Right cardiac atrium (tissue), 5 donors: ENCODE measurements around the gene METTL4. TPM values are rescaled to one million over a fixed set of nuclear protein-coding genes. Genes with fewer than 3 reads are reported as not detected.

ENCODE experiments used
- ATAC-seq, 2 donors: fragments of 200-7000 bp; cut with Tn5 transposase; one replicate each; pipeline versions ENCODE4 v1.8.0 to v1.9.1; 2020; ENCODE audit warnings: moderate library complexity in 2 of 2, mild to moderate bottlenecking in 1 of 2
- DNase-seq, 3 donors: peaks; one replicate each; pipeline ENCODE4 v3.0.0-alpha.2; 2020
- H3K27ac ChIP-seq: one replicate; pipeline ENCODE4 v1.5.1; 2013; ENCODE audit warnings: mild to moderate bottlenecking, low read length, control low read depth, moderate library complexity
- H3K27me3 ChIP-seq: one replicate; pipeline ENCODE4 v1.6.1; 2013; ENCODE audit not compliant: control insufficient read depth, insufficient read depth
- H3K4me1 ChIP-seq: one replicate; pipeline ENCODE4 v1.6.1; 2013; ENCODE audit warnings: low read length; ENCODE audit not compliant: control insufficient read depth, insufficient read depth
- H3K4me3 ChIP-seq: one replicate; pipeline ENCODE4 v1.5.1; 2013; ENCODE audit warnings: low read length, control low read depth
- H3K9me3 ChIP-seq: one replicate; pipeline ENCODE4 v1.6.1; 2013; ENCODE audit warnings: low read length; ENCODE audit not compliant: control insufficient read depth
- WGBS: extraction: QIAGEN DNeasy Blood & Tissue Kit; methylation state at CpG from one replicate; pipeline ENCODE4 v1.1.7; 2013; 5-methylcytosine and 5-hydroxymethylcytosine counted together
- intact Hi-C, 4 donors: fragments of 100-400 bp; cut with DNase I; formaldehyde crosslinking; loops; one replicate each; pipeline versions ENCODE4 v1.11.0 to v1.14.0; 2022 to 2023
- long read RNA-seq, 4 donors: library from polyadenylated mRNA; unstranded; transcript quantifications; one replicate each; pipeline ENCODE4 v2.0.0, GENCODE V29; 2020 to 2021
- polyA plus RNA-seq: library from polyadenylated mRNA; stranded (reverse); fragments of 200-250 nt; gene quantifications from one replicate; pipeline ENCODE4 v1.2.3, GENCODE V29; 2013
- total RNA-seq, 4 donors: library from RNA; stranded (reverse); fragmentation: NEBNext Ultra II Directional; extraction: Animal tissue kit (Norgen Biotek cat#: 25700); gene quantifications; one replicate each; pipeline ENCODE4 v1.2.1, GENCODE V29; 2021
- donor health status: healthy with polysubstance abuse.
- donor health status: DM: no; HTN: yes; CAD: no.
- donor health status: DM: no; HTN: no; CAD: no.
- donor health status: DM: no; HTN: yes; CAD: no; lungs with severe emphysema.
- donor health status: DM: yes; HTN: yes; CAD: no.

The METTL4 gene
- 10 to 100 TPM in 2 of 4 donors, 1 to 10 TPM in 2; 6.3 to 10.8 (median 9.3) TPM for total RNA-seq
- 5.8 TPM for polyA plus RNA-seq
- long read RNA-seq, donor 1, partial matches to known transcripts, result 0 of 7 reads
- long read RNA-seq, donor 1, other reads (novel, unspliced or antisense), result 0 of 7 reads
- long read RNA-seq, donor 2, partial matches to known transcripts, result 0 of 2 reads
- long read RNA-seq, donor 2, other reads (novel, unspliced or antisense), result 1 of 2 reads
- long read RNA-seq, donor 3, transcript METTL4-203 (9 exons, 2,742 nt), result major isoform, 9 of 22 reads
- long read RNA-seq, donor 3, partial matches to known transcripts, result 7 of 22 reads
- long read RNA-seq, donor 3, other reads (novel, unspliced or antisense), result 2 of 22 reads
- long read RNA-seq, donor 4, partial matches to known transcripts, result 0 of 3 reads
- long read RNA-seq, donor 4, other reads (novel, unspliced or antisense), result 1 of 3 reads

DNA sequence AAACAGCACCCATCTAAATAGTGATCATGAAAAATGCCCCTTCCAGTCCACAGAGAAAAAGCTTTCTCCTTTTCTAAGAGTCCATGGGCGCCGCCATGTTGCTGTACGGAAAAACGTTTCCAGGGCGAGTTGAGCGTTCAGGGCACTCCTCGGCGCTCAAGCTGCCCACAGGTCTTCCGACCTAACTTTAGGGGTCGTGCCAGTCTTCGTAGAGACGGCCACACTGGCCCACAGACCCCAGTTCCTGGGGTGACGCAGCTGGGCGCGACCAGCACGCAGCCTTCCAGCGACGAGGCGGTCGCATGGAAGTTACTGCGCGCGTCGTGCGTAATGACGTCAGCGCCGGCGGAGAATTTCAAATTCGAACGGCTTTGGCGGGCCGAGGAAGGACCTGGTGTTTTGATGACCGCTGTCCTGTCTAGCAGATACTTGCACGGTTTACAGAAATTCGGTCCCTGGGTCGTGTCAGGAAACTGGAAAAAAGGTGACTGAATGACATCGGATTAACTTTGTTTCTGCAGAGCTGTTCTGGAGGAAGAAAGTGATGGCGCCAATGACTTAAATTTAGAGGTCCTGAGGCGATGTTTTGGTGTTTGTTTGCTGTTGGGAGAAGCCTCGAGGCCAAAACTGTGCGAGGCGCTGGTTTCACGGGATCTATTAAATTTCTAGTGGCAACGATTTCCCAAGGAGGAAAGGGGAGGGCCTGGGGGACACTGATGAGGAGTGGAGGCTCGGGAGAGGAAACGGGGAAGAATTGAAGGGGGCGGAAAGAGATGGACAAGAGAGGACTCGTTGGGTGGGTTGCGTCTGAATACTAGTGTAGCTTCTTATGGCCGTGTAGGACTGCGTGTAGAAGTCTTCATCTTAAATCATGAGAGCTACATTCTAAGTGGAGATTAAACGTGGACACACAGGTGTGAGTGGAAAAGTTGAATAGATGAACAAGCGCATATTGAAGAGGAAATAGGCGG, at the start of gene METTL4, which contains the start of gene NDC80:
Gene METTL4, minus strand, starts transcription at position 306 of the 971 bp plus-strand sequence. CDS start 4,289 bp downstream, outside the sequence.
Gene NDC80, plus strand, starts transcription at position 358 of the 971 bp plus-strand sequence. CDS start 1,429 bp downstream, outside the sequence.
- DNase-seq (peak; percentile 86 to 94 (median 93)), ATAC-seq (peak; percentile 95 to 96)
- peak within 1 kb of the TSS; percentile 92 for H3K27ac ChIP-seq
- no peaks in the 10 kb centered on the region for H3K4me1 ChIP-seq
- intact Hi-C loops, result loop anchor here in 2 of 4 donors (5.0 to 10.0 kb wide), 2 partner anchors 83 to 86 kb away; partner anchors contain the start of gene SMCHD1 (in 2 of the 2)
- no peaks in the 10 kb centered on the region for H3K9me3 ChIP-seq
- peak within 1 kb of the TSS; percentile 83 for H3K4me3 ChIP-seq
- under 1% methylated on average over 55 of the region's 55 CpGs for WGBS
- no peaks in the 10 kb centered on the region for H3K27me3 ChIP-seq

DNA sequence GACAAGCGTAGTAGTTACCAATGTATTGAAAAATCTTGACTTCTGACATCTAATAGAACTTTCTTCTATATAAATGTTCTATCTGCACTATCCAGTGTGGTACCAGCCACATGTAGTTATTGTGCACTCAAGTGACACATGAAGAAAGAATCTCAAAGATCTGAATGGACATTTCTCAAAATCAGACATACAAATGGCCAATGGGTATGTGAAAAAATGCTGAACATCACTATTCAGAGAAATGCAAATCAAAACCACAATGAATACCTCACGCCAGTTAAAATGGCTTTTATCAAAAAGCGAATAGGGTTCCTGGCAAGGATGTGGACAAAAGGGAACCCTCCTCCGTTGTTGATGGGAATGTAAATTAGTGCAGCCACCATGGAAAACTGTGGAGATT, 46.7 kb upstream of the METTL4 start:
- H3K4me1 ChIP-seq, result no peaks in the 10 kb centered on the region

GRCh38 chr18:2617401-2617998, 46.2 kb upstream of the METTL4 start:
- Histone ChIP-seq H3K27me3 (no peaks in the 10 kb centered on the region), H3K27ac (no peak overlapping the region), H3K9me3 (no peaks in the 10 kb centered on the region), H3K4me3 (no peak overlapping the region), H3K4me1 (no peaks in the 10 kb centered on the region)
- intact Hi-C loops, result no loop called here
- ATAC-seq (no peak), DNase-seq (no peak)
- 76% methylated on average over 4 of the region's 4 CpGs for WGBS

More for the DNA sequence above, 46.7 kb upstream of the METTL4 start:
- DNase-seq (no peak), ATAC-seq (no peak)
- intact Hi-C loops, result no loop called here
- Histone ChIP-seq H3K9me3 (no peaks in the 10 kb centered on the region), H3K27me3 (no peaks in the 10 kb centered on the region), H3K4me3 (no peak overlapping the region), H3K27ac (no peak overlapping the region)
- WGBS, result 97% methylated on average over 4 of the region's 4 CpGs

DNA sequence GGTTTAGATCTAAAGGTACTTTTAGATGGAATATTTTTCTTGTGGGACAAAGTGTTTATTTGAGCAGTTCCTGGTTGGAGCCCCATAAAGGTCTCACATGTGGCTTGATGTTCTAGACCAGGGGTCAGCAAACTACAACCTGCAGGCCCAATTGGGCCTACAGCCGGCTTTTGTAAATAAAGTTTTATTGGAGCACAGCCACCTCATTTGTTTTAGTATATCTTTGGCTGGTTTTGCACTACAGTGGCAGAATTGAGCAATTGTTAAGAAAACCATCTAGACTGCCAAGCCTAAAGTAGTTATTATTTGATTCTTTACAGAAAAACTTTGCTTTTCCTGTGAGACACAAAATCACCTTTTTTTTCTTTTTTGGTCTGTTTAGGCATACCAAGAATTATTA, 41.7 kb upstream of the METTL4 start:
- Histone ChIP-seq H3K9me3 (no peaks in the 10 kb centered on the region), H3K4me1 (no peaks in the 10 kb centered on the region), H3K4me3 (no peak overlapping the region), H3K27me3 (no peaks in the 10 kb centered on the region), H3K27ac (no peak overlapping the region)
- WGBS, result 95% methylated on average over 1 of the region's 1 CpG
- ATAC-seq, result no peak
- DNase-seq, result no peak
- intact Hi-C loops, result no loop called here

DNA sequence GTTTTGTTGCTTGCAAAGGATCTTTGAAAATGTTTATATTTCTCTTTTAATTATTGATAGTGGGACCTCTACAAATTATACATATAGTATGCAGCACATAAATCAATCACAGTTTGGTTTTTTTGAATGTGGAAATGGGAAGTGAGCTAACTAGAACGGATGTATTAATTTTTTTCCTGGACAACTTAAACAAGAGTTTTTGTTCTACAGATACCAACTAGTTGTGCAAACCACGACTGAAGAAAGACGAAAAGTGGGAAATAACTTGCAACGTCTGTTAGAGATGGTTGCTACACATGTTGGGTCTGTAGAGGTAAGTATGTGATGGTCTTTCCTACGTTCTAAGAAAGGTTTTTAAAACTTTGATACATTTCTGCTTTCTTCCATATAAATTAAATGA, 39.2 kb upstream of the METTL4 start:
- 85% methylated on average over 5 of the region's 5 CpGs for WGBS
- no peak overlapping the region for H3K27ac ChIP-seq
- ATAC-seq (no peak), DNase-seq (no peak)
- H3K4me3 ChIP-seq, result no peak overlapping the region
- H3K4me1 ChIP-seq, result no peaks in the 10 kb centered on the region
- intact Hi-C loops, result no loop called here
- no peaks in the 10 kb centered on the region for H3K9me3 ChIP-seq
- no peaks in the 10 kb centered on the region for H3K27me3 ChIP-seq

GRCh38 chr18:2609604-2610003, 38.3 kb upstream of the METTL4 start:
- intact Hi-C loops, result no loop called here
- Histone ChIP-seq H3K4me1 (no peaks in the 10 kb centered on the region), H3K27ac (no peak overlapping the region), H3K9me3 (no peaks in the 10 kb centered on the region), H3K27me3 (no peaks in the 10 kb centered on the region), H3K4me3 (no peak overlapping the region)
- WGBS, result 98% methylated on average over 2 of the region's 2 CpGs
- DNase-seq (no peak), ATAC-seq (no peak)

DNA sequence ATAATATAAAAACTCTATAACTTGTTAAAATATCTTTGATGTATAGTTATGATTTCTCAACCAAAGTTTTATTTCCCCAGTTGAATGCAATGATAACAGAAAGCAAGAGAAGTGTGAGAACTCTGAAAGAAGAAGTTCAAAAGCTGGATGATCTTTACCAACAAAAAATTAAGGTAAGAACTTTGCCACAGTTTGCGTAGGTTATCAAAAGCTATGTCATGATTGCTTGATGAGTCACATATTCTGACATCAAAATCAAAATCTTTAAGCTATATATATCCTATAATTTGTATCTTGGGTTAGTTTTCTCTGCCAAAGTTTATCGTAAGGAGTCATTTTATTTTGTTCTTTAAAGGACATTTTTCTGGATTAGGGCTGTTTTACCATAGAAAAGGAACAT, 35.0 kb upstream of the METTL4 start:
- Histone ChIP-seq H3K4me1 (no peaks in the 10 kb centered on the region), H3K9me3 (no peaks in the 10 kb centered on the region), H3K27ac (no peak overlapping the region), H3K4me3 (no peak overlapping the region), H3K27me3 (no peaks in the 10 kb centered on the region)
- ATAC-seq, result no peak
- DNase-seq, result no peak
- intact Hi-C loops, result no loop called here
- 73% methylated on average over 2 of the region's 2 CpGs for WGBS

- H3K4me1 ChIP-seq, result no peaks in the 10 kb centered on the region
- no peak for DNase-seq
- no peak overlapping the region for H3K27ac ChIP-seq
- no peak overlapping the region for H3K4me3 ChIP-seq
- intact Hi-C loops, result no loop called here
- no peaks in the 10 kb centered on the region for H3K27me3 ChIP-seq
- ATAC-seq, result no peak
- H3K9me3 ChIP-seq, result no peaks in the 10 kb centered on the region
These were observed 31.5 kb upstream of the METTL4 start for GRCh38 chr18:2602844-2603243.

- no peak overlapping the region for H3K4me3 ChIP-seq
- H3K27ac ChIP-seq, result no peak overlapping the region
- H3K4me1 ChIP-seq, result no peaks in the 10 kb centered on the region
- DNase-seq (no peak), ATAC-seq (no peak)
- intact Hi-C loops, result no loop called here
- WGBS, result 95% methylated on average over 5 of the region's 5 CpGs
- no peaks in the 10 kb centered on the region for H3K9me3 ChIP-seq
- H3K27me3 ChIP-seq, result no peaks in the 10 kb centered on the region
These were observed 26.3 kb upstream of the METTL4 start for GRCh38 chr18:2597639-2598038.

DNA sequence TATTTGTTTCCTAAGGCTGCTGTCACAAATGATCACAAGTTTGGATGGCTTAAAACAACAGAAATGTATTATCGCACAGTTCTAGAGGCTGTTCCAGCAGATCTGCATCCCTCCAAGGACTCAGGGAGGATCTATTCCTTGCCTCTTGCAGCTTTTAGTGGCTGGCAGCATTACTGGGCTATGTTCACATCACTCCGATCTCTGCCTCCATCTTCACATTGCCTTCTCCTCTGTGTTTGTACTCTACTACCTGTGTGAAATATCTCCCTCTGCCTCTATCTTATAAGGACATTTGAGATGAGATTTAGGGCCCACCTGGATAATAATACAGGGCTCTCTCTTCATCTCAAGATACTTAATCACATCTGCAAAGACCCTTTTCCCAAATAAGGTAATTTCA, 19.0 kb upstream of the METTL4 start:
- H3K27me3 ChIP-seq, result no peaks in the 10 kb centered on the region
- intact Hi-C loops, result no loop called here
- peak overlapping the region; percentile 62 for H3K27ac ChIP-seq
- ATAC-seq, result no peak
- H3K4me1 ChIP-seq, result no peaks in the 10 kb centered on the region
- H3K4me3 ChIP-seq, result no peak overlapping the region
- H3K9me3 ChIP-seq, result no peaks in the 10 kb centered on the region
- DNase-seq, result no peak
- 82% methylated on average over 2 of the region's 2 CpGs for WGBS
